Measurements from ENCODE around the gene VASH1.
A peak's percentile ranks its signal among the peaks of the same experiment; 100 is the strongest.

VASH1 gene

DNA sequence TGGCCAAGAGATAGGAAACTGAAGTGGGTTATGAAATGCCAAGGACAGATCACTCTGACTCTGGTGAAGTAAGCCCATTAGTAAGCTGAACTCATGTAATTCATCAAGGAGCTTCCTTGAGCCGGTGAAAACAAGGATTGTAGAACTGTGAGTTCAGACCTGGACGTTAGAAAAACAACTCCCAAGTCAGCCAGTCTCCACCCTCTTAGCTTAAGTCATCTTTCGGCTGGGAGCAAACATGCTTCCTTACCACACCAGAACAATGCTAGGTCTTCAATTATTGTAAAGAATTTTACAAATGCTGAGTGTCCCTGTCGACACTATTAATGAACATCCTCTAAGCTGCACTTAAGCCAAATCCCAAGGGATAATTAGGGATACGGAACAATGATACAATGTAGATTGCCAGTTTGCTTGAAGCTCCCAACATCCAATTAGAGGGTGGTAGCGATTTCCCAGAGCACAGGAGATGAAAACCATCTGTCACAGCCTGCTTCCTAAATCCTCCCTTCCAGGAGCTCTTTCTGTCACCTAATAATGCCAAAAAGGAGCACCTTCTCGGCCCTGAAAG lies 45.7 kb upstream of the VASH1 start:
- H3K4me1 ChIP-seq (ENCODE audit: control insufficient read depth, insufficient read depth, low read length): no peaks in the 10 kb centered on the region
- CTCF ChIA-PET: interaction anchor here (1.1 to 2.7 kb wide), 3 partner anchors 62 to 72 kb away, joined by 3 to 20 read pairs (median 3); no protein-coding TSS in a partner anchor
- TF ChIP-seq RBAK (tag by site-specific recombination; IDR thresholded peaks at IDR 0.05) (no peak), SCRT2 (tag by site-specific recombination; IDR thresholded peaks at IDR 0.05) (no peak), SP7 (tag by site-specific recombination; IDR thresholded peaks at IDR 0.05) (peak; percentile 58; the same call in 1 of the 2 replicates)

GRCh38 chr14:76716285-76716684 lies 45.0 kb upstream of the VASH1 start:
- ChIA-PET CTCF (interaction anchor here (1.3 to 2.7 kb wide), 2 partner anchors 61 to 69 kb away, joined by 3 to 20 read pairs; no protein-coding TSS in a partner anchor), POLR2A (no interaction called here)
- Histone ChIP-seq H3K27ac (ENCODE audit: extremely low read depth, low read depth, low read length) (no peak overlapping the region), H3K36me3 (ENCODE audit: control insufficient read depth in 2 of 2, insufficient read depth in 1 of 2, low read length in 2 of 2) (no peaks in the 10 kb centered on the region), H3K4me1 (ENCODE audit: control insufficient read depth, insufficient read depth, low read length) (no peaks in the 10 kb centered on the region), H3K9me3 (ENCODE audit: control insufficient read depth, insufficient read depth, low read depth, low read length) (no peaks in the 10 kb centered on the region), H3K4me3 (ENCODE audit: low read depth, low read length) (no peak overlapping the region)
- TF ChIP-seq ZSCAN30 (tag by site-specific recombination; IDR thresholded peaks at IDR 0.05) (no peak), TCF7L2 (IDR thresholded peaks at IDR 0.05; ENCODE audit: borderline replicate concordance, low read depth, low read length) (no peak), ZNF660 (tag by site-specific recombination; IDR thresholded peaks at IDR 0.05) (no peak), OVOL3 (tag by site-specific recombination; IDR thresholded peaks at IDR 0.05) (no peak), ZNF121 (tag by site-specific recombination; IDR thresholded peaks at IDR 0.05) (no peak), ZBTB7A (tag by site-specific recombination; IDR thresholded peaks at IDR 0.05; ENCODE audit: low read depth) (no peak), ZNF555 (tag by site-specific recombination; conservative IDR thresholded peaks at IDR 0.05) (no peak), ZEB2 (tag by site-specific recombination; IDR thresholded peaks at IDR 0.05) (no peak), KLF16 (tag by site-specific recombination; IDR thresholded peaks at IDR 0.05) (no peak), REPIN1 (tag by site-specific recombination; IDR thresholded peaks at IDR 0.05; ENCODE audit: low read depth) (no peak), EGR2 (tag by site-specific recombination; IDR thresholded peaks at IDR 0.05; ENCODE audit: low read depth) (no peak)
- TF ChIP-seq, protein P1, sequence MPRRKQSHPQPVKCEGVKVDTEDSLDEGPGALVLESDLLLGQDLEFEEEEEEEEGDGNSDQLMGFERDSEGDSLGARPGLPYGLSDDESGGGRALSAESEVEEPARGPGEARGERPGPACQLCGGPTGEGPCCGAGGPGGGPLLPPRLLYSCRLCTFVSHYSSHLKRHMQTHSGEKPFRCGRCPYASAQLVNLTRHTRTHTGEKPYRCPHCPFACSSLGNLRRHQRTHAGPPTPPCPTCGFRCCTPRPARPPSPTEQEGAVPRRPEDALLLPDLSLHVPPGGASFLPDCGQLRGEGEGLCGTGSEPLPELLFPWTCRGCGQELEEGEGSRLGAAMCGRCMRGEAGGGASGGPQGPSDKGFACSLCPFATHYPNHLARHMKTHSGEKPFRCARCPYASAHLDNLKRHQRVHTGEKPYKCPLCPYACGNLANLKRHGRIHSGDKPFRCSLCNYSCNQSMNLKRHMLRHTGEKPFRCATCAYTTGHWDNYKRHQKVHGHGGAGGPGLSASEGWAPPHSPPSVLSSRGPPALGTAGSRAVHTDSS (tag by site-specific recombination; IDR thresholded peaks at IDR 0.05): no peak
- TF ChIP-seq, protein P2, sequence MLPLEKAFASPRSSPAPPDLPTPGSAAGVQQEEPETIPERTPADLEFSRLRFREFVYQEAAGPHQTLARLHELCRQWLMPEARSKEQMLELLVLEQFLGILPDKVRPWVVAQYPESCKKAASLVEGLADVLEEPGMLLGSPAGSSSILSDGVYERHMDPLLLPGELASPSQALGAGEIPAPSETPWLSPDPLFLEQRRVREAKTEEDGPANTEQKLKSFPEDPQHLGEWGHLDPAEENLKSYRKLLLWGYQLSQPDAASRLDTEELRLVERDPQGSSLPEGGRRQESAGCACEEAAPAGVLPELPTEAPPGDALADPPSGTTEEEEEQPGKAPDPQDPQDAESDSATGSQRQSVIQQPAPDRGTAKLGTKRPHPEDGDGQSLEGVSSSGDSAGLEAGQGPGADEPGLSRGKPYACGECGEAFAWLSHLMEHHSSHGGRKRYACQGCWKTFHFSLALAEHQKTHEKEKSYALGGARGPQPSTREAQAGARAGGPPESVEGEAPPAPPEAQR (tag by site-specific recombination; IDR thresholded peaks at IDR 0.05): no peak
- TF ChIP-seq, protein P3, sequence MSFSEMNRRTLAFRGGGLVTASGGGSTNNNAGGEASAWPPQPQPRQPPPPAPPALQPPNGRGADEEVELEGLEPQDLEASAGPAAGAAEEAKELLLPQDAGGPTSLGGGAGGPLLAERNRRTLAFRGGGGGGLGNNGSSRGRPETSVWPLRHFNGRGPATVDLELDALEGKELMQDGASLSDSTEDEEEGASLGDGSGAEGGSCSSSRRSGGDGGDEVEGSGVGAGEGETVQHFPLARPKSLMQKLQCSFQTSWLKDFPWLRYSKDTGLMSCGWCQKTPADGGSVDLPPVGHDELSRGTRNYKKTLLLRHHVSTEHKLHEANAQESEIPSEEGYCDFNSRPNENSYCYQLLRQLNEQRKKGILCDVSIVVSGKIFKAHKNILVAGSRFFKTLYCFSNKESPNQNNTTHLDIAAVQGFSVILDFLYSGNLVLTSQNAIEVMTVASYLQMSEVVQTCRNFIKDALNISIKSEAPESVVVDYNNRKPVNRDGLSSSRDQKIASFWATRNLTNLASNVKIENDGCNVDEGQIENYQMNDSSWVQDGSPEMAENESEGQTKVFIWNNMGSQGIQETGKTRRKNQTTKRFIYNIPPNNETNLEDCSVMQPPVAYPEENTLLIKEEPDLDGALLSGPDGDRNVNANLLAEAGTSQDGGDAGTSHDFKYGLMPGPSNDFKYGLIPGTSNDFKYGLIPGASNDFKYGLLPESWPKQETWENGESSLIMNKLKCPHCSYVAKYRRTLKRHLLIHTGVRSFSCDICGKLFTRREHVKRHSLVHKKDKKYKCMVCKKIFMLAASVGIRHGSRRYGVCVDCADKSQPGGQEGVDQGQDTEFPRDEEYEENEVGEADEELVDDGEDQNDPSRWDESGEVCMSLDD (tag by site-specific recombination; IDR thresholded peaks at IDR 0.05): no peak

More for the DNA sequence above, 45.7 kb upstream of the VASH1 start:
- Histone ChIP-seq H3K4me3 (ENCODE audit: low read depth, low read length) (no peak overlapping the region), H3K36me3 (ENCODE audit: control insufficient read depth in 2 of 2, insufficient read depth in 1 of 2, low read length in 2 of 2) (no peaks in the 10 kb centered on the region), H3K9me3 (ENCODE audit: control insufficient read depth, insufficient read depth, low read depth, low read length) (no peaks in the 10 kb centered on the region), H3K27ac (ENCODE audit: extremely low read depth, low read depth, low read length) (no peak overlapping the region)
- POLR2A ChIA-PET: no interaction called here
